WERI-Rb-1 (cell line): ENCODE results near the gene UBASH3B.

Source experiments
- DNase-seq: peaks from one replicate; pipeline ENCODE4 v3.0.0-alpha.2; 2020
- H3K27ac ChIP-seq: fragments of 250-450 bp; sonication (Bioruptor Pico); 2 replicates; pipeline ENCODE4 v1.5.1; 2020; ENCODE audit warnings: mild to moderate bottlenecking, moderate library complexity
- H3K27me3 ChIP-seq: fragments of 250-450 bp; sonication (Bioruptor Pico); 2 replicates; pipeline ENCODE4 v1.5.1; 2021; ENCODE audit warnings: mild to moderate bottlenecking, low read depth, moderate library complexity; ENCODE audit not compliant: insufficient read depth, severe bottlenecking
- H3K36me3 ChIP-seq: fragments of 250-450 bp; sonication (Bioruptor Pico); 2 replicates; pipeline ENCODE4 v1.5.1; 2020; ENCODE audit warnings: mild to moderate bottlenecking, moderate library complexity
- H3K4me3 ChIP-seq: 2 replicates; pipeline ENCODE4 v1.5.1; 2011; ENCODE audit warnings: low read depth, mild to moderate bottlenecking, control low read depth, low read length
- H3K9me3 ChIP-seq: fragments of 250-450 bp; sonication (Bioruptor Pico); 2 replicates; pipeline ENCODE4 v1.5.1; 2021; ENCODE audit warnings: mild to moderate bottlenecking, moderate library complexity; ENCODE audit not compliant: severe bottlenecking
- CTCF ChIP-seq: IDR thresholded peaks from 2 replicates; pipeline ENCODE4 v1.5.1; 2011; ENCODE audit warnings: low read depth, mild to moderate bottlenecking, control low read depth, inconsistent platforms, low read length

Gene UBASH3B

GRCh38 chr11:122755941-122756340 lies 100.4 kb downstream of the UBASH3B start:
- H3K9me3 ChIP-seq, result no peaks in the 10 kb centered on the region
- no peak for DNase-seq
- H3K36me3 ChIP-seq, result no peaks in the 10 kb centered on the region
- no peak overlapping the region for H3K27ac ChIP-seq
- TF ChIP-seq CTCF, result no peak
- no peak overlapping the region for H3K4me3 ChIP-seq
- H3K27me3 ChIP-seq, result peaks cover 75% of the 10 kb centered on the region

GRCh38 chr11:122756417-122756816 lies 100.9 kb downstream of the UBASH3B start:
- Histone ChIP-seq H3K9me3 (no peaks in the 10 kb centered on the region), H3K27me3 (peaks cover 75% of the 10 kb centered on the region), H3K36me3 (no peaks in the 10 kb centered on the region), H3K27ac (no peak overlapping the region), H3K4me3 (no peak overlapping the region)
- no peak for DNase-seq
- TF ChIP-seq CTCF, result no peak

- H3K27ac ChIP-seq, result no peak overlapping the region
- no peaks in the 10 kb centered on the region for H3K9me3 ChIP-seq
- no peak overlapping the region for H3K4me3 ChIP-seq
- no peaks in the 10 kb centered on the region for H3K36me3 ChIP-seq
- H3K27me3 ChIP-seq, result peaks cover 70% of the 10 kb centered on the region
- DNase-seq, result no peak
- TF ChIP-seq CTCF, result no peak
These were observed 101.7 kb downstream of the UBASH3B start for GRCh38 chr11:122757201-122757600.

- peaks cover 74% of the 10 kb centered on the region for H3K27me3 ChIP-seq
- no peak overlapping the region for H3K27ac ChIP-seq
- TF ChIP-seq CTCF, result no peak
- H3K4me3 ChIP-seq, result no peak overlapping the region
- DNase-seq, result no peak
- no peaks in the 10 kb centered on the region for H3K36me3 ChIP-seq
- H3K9me3 ChIP-seq, result no peaks in the 10 kb centered on the region
These were observed 102.8 kb downstream of the UBASH3B start for GRCh38 chr11:122758339-122758738.

GRCh38 chr11:122758974-122759373 lies 103.5 kb downstream of the UBASH3B start:
- Histone ChIP-seq H3K27me3 (peaks cover 78% of the 10 kb centered on the region), H3K36me3 (no peaks in the 10 kb centered on the region), H3K9me3 (no peaks in the 10 kb centered on the region), H3K4me3 (no peak overlapping the region), H3K27ac (no peak overlapping the region)
- no peak for DNase-seq
- no peak for TF ChIP-seq CTCF

- DNase-seq, result no peak
- TF ChIP-seq CTCF, result no peak
- Histone ChIP-seq H3K27me3 (peaks cover 65% of the 10 kb centered on the region), H3K4me3 (no peak overlapping the region), H3K27ac (no peak overlapping the region), H3K9me3 (no peaks in the 10 kb centered on the region), H3K36me3 (no peaks in the 10 kb centered on the region)
These were observed 107.6 kb downstream of the UBASH3B start for GRCh38 chr11:122763108-122763507.
